Stimulated activated CD8-positive, alpha-beta memory T cell treated with anti-CD3 and anti-CD28 coated beads, Interleukin-12 subunit alpha, Interleukin-12 subunit beta, amount 100 ng/mL, for 24 hours (primary cell): Measurements from ENCODE around the gene MRPL14.

Experiments
- DNase-seq: peaks from one replicate; pipeline ENCODE4 v3.0.0-alpha.2; 2020; ENCODE audit errors: extremely low read depth

MRPL14 gene

GRCh38 chr6:44066394-44067172 is 60.7 kb downstream of the MRPL14 start:
- DNase-seq = no peak

GRCh38 chr6:44065443-44066140 is 61.7 kb downstream of the MRPL14 start:
- DNase-seq = no peak

- DNase-seq = no peak
These were observed 62.3 kb downstream of the MRPL14 start for GRCh38 chr6:44064948-44065272.

GRCh38 chr6:44064089-44064947 is 62.9 kb downstream of the MRPL14 start:
- no peak for DNase-seq

- DNase-seq = no peak
These were observed 63.6 kb downstream of the MRPL14 start for GRCh38 chr6:44063561-44064059.
